Activated CD4-positive, alpha-beta T cell treated with anti-CD3 and anti-CD28 coated beads, Interleukin-2, amount 50 U/mL, for 48 hours (primary cell): ENCODE results near the gene CTRB1.

ENCODE experiments used
- DNase-seq, 2 experiments: peaks; one replicate each; pipeline ENCODE4 v3.0.0-alpha.2; 2020

The CTRB1 gene

GRCh38 chr16:75218256-75219076, at the start of gene CTRB1:
Gene CTRB1, plus strand, starts transcription at chr16:75218988. Its CDS starts 20 bp downstream, at chr16:75219008.
- no peak for DNase-seq

- DNase-seq = no peak
These were observed 48.8 kb upstream of the CTRB1 start for GRCh38 chr16:75169899-75170405.

- no peak for DNase-seq
These were observed 46.2 kb upstream of the CTRB1 start for GRCh38 chr16:75172578-75172977.

- DNase-seq = no peak
These were observed 43.7 kb upstream of the CTRB1 start for GRCh38 chr16:75175074-75175473.

GRCh38 chr16:75176926-75177325, 41.9 kb upstream of the CTRB1 start:
- no peak for DNase-seq

GRCh38 chr16:75179208-75179607, 39.6 kb upstream of the CTRB1 start:
- no peak for DNase-seq

GRCh38 chr16:75181630-75182029, 37.2 kb upstream of the CTRB1 start:
- DNase-seq = no peak

- DNase-seq = no peak
These were observed 29.8 kb upstream of the CTRB1 start for GRCh38 chr16:75188832-75189477.

GRCh38 chr16:75189638-75190245, 29.0 kb upstream of the CTRB1 start:
- no peak for DNase-seq

- no peak for DNase-seq
These were observed 26.1 kb upstream of the CTRB1 start for GRCh38 chr16:75192606-75193264.

GRCh38 chr16:75193265-75193650, 25.5 kb upstream of the CTRB1 start:
- DNase-seq = no peak

GRCh38 chr16:75193730-75194444, 24.9 kb upstream of the CTRB1 start:
- DNase-seq = no peak

GRCh38 chr16:75195811-75196790, 22.7 kb upstream of the CTRB1 start:
- DNase-seq = no peak

GRCh38 chr16:75196836-75197235, 22.0 kb upstream of the CTRB1 start:
- DNase-seq = no peak

- DNase-seq = no peak
These were observed 21.2 kb upstream of the CTRB1 start for GRCh38 chr16:75197522-75198134.

GRCh38 chr16:75198135-75198600, 20.6 kb upstream of the CTRB1 start:
- DNase-seq = no peak

GRCh38 chr16:75202069-75202590, 16.7 kb upstream of the CTRB1 start:
- no peak for DNase-seq

- no peak for DNase-seq
These were observed 15.7 kb upstream of the CTRB1 start for GRCh38 chr16:75203096-75203495.

- DNase-seq = no peak
These were observed 14.9 kb upstream of the CTRB1 start for GRCh38 chr16:75203667-75204409.

- DNase-seq = no peak
These were observed 14.4 kb upstream of the CTRB1 start for GRCh38 chr16:75204410-75204758.
